Nephron progenitor cell (in vitro differentiated cells): ENCODE results near the gene ANKRD11.

Experiments
- DNase-seq: peaks from one replicate; pipeline ENCODE4 v3.0.0; 2021
- H3K27ac Mint-ChIP-seq: 2 replicates; pipeline ENCODE4 v1.8.0; 2021; ENCODE audit warnings: mild to moderate bottlenecking, moderate library complexity, mixed read lengths
- H3K27me3 Mint-ChIP-seq: 2 replicates; pipeline ENCODE4 v1.8.0; 2021; ENCODE audit warnings: mild to moderate bottlenecking, low read depth, mixed read lengths; ENCODE audit not compliant: poor library complexity
- H3K36me3 Mint-ChIP-seq: 2 replicates; pipeline ENCODE4 v1.8.0; 2021; ENCODE audit warnings: low read depth, mixed read lengths
- H3K4me1 Mint-ChIP-seq: 2 replicates; pipeline ENCODE4 v1.8.0; 2021; ENCODE audit warnings: mixed read lengths
- H3K4me3 Mint-ChIP-seq: 2 replicates; pipeline ENCODE4 v1.8.0; 2021; ENCODE audit warnings: mild to moderate bottlenecking, moderate library complexity, mixed read lengths
- H3K9me3 Mint-ChIP-seq: 2 replicates; pipeline ENCODE4 v1.8.0; 2021; ENCODE audit warnings: mild to moderate bottlenecking, moderate library complexity, mixed read lengths
- TF ChIP-seq, protein P1 (sequence below): fragments of 200-600 bp; sonication (generic); IDR thresholded peaks from 2 replicates; pipeline ENCODE4 v1.5.0; 2021; ENCODE audit warnings: antibody characterized with exemption

Gene ANKRD11

DNA sequence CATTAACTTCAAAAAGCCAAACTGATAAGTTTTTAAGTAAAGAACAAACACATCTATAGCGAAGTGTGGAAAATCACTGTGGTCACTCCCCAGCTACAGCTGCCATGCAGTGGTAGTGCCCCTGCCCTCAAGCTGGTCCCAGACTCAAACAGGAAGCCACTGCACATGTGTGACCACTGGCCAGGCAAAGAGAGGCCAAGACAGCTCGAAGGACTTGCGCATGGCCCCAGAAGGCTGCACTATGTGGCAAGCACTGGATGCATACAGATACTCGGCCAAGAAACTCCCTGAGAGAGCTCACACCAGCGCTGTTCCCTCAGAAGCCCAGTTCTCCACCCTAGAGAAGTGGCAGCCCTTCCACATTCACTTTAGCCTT is 82.4 kb downstream of the ANKRD11 start:
- peaks cover 91% of the 10 kb centered on the region for H3K4me1 Mint-ChIP-seq
- no peak overlapping the region for H3K4me3 Mint-ChIP-seq
- no peaks in the 10 kb centered on the region for H3K36me3 Mint-ChIP-seq
- H3K27me3 Mint-ChIP-seq: peaks cover 9% of the 10 kb centered on the region
- no peak for DNase-seq
- H3K9me3 Mint-ChIP-seq: no peaks in the 10 kb centered on the region
- TF ChIP-seq, protein P1, sequence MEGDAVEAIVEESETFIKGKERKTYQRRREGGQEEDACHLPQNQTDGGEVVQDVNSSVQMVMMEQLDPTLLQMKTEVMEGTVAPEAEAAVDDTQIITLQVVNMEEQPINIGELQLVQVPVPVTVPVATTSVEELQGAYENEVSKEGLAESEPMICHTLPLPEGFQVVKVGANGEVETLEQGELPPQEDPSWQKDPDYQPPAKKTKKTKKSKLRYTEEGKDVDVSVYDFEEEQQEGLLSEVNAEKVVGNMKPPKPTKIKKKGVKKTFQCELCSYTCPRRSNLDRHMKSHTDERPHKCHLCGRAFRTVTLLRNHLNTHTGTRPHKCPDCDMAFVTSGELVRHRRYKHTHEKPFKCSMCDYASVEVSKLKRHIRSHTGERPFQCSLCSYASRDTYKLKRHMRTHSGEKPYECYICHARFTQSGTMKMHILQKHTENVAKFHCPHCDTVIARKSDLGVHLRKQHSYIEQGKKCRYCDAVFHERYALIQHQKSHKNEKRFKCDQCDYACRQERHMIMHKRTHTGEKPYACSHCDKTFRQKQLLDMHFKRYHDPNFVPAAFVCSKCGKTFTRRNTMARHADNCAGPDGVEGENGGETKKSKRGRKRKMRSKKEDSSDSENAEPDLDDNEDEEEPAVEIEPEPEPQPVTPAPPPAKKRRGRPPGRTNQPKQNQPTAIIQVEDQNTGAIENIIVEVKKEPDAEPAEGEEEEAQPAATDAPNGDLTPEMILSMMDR: no peak
- H3K27ac Mint-ChIP-seq: peak overlapping the region; percentile 97

DNA sequence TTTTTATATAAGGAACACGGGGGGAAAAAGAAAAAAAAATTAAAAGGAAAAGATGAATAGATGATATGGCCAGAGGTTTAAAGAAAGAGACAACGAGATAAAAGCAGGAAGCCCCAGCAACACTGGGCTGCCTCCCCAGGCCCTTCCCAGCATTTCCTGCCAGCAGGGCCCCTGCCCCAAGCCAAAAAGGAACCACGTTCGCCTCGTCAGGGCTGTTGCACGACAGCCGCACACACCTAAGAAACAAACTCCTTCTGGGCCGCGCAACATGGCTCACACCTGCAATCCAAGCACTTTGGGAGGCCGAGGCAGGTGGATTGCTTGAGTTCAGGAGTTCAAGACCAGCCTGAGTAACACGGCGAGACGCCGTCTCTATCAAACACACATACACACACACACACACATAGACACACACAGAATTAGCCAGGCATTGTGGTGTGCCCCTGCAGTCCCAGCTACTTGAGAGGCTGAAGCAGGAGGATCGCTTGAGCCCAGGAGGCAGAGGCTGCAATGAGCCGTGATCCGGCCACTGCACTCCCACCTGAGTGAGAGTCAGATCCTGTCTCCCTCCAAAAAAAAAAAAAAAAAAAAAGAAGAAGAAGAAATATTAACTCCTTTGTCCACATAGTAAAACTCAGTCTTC is 83.0 kb downstream of the ANKRD11 start:
- H3K27ac Mint-ChIP-seq: peak overlapping the region; percentile 97

DNA sequence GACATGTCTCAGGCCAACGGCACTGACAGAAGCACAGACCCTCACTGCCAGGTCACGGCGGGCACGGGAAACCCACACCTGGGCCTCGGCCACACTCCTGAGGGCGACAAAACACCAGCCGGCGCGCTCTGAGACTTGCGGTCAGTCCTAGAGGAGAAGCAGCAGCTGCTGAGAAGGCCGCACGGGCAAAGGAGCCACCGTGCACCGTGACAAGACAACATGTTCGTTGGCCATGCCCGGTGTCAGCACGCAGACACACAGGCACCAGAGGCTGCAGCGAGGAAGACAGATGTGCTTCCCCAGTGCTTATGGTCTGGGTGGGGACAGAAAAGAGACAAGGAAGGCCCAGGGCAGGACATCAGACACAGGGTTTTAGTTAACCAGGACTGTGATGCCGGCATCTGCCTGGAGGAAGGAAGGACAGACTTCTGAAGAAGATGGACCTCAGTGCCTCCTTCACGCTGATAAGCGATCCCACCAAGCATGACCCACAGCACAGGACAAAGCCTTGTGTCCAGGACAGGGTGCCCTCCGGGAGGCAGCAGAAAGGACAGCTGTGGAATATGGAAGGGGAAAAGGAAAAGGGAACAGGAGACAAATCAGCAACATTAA is 84.0 kb downstream of the ANKRD11 start:
- Mint-ChIP-seq H3K9me3 (no peaks in the 10 kb centered on the region), H3K4me1 (peaks cover 92% of the 10 kb centered on the region), H3K36me3 (no peaks in the 10 kb centered on the region), H3K27me3 (peaks cover 8% of the 10 kb centered on the region), H3K4me3 (no peak overlapping the region), H3K27ac (peak overlapping the region; percentile 97)
- TF ChIP-seq, protein P1: no peak
- DNase-seq: no peak

More for the DNA sequence above, 83.0 kb downstream of the ANKRD11 start:
- Mint-ChIP-seq H3K4me3 (no peak overlapping the region), H3K27me3 (peaks cover 9% of the 10 kb centered on the region), H3K9me3 (no peaks in the 10 kb centered on the region), H3K36me3 (no peaks in the 10 kb centered on the region), H3K4me1 (peaks cover 88% of the 10 kb centered on the region)
- TF ChIP-seq, protein P1: no peak
- DNase-seq: no peak

DNA sequence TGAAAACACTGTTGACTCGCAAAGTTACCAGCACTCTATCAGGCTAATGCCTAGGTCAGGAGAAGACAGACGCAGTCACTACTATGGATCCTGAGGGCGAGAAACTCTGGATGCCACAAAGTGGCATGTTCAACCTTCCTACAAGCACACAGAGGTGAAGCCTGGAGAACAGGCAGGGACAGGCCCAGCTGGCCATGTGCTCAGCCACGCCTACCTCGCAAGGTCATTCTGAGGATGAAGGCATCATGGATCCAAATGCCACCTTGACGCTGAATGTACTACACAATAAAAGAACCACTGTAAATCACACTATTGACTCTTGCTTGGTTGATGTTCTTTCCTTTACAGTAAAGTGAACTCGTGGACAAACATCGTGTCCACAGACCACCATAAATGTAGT is 85.8 kb downstream of the ANKRD11 start:
- H3K27ac Mint-ChIP-seq: no peak overlapping the region

DNA sequence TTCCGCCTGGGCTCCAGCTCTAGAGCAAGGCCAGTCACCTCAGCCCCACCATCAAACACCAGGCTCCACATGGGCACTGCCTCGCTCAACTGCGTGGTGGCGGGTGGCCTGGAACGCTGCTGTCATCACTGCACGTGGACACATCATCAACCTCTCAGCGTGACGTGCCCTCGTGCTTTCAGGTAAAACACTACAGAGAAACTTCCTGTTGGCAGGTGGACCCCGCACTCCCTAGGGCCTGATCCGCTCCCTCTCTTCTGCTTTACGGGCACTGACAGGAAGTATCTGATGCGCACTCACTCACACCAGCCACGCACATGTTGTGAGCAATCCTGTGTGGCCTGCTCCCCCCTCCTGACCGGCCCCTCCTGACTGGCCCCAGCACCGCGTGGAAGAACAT is 87.4 kb downstream of the ANKRD11 start:
- H3K36me3 Mint-ChIP-seq: no peaks in the 10 kb centered on the region
- H3K9me3 Mint-ChIP-seq: no peaks in the 10 kb centered on the region
- peak overlapping the region; percentile 92 for H3K27ac Mint-ChIP-seq
- H3K27me3 Mint-ChIP-seq: peaks cover 6% of the 10 kb centered on the region
- no peak overlapping the region for H3K4me3 Mint-ChIP-seq
- no peak for DNase-seq
- H3K4me1 Mint-ChIP-seq: peaks cover 79% of the 10 kb centered on the region
- TF ChIP-seq, protein P1: no peak

More for the DNA sequence above, 85.8 kb downstream of the ANKRD11 start:
- H3K27me3 Mint-ChIP-seq: peaks cover 6% of the 10 kb centered on the region
- H3K4me3 Mint-ChIP-seq: no peak overlapping the region
- no peaks in the 10 kb centered on the region for H3K9me3 Mint-ChIP-seq
- H3K36me3 Mint-ChIP-seq: no peaks in the 10 kb centered on the region
- peaks cover 84% of the 10 kb centered on the region for H3K4me1 Mint-ChIP-seq
- no peak for DNase-seq
- TF ChIP-seq, protein P1: no peak
